ENCODE data around the gene SIK2. TPM values are rescaled to one million over a fixed set of nuclear protein-coding genes. Genes with fewer than 3 reads are reported as not detected.

The SIK2 gene
- total and polyA plus RNA-seq, 4 donors, result 7.2 to 31.8 (median 17.3) TPM

DNA sequence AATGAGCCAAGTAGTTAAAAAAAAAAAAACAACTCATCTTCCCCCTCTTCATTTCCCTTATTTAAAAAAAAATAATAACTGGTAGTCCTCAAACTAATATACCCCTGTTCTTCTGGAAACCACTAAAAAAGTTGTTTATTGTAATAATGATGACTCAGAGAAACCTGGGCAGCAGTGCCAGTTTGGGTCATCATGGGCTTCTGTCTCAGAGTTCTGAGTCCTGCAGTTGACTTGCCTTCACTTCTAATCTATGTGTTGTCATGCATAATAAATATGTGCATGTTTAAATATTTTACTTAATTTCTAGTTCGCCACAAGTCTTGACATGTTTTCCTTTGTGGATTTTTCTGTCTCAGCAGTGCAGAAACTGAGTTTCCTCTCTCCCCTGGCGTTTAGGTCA is 117.1 kb downstream of the SIK2 start:
- Histone ChIP-seq H3K36me3 (ENCODE audit: control insufficient read depth in 4 of 4, insufficient read depth in 4 of 4, low read length in 4 of 4) (peaks cover 46 to 51% (median 49%) of the 10 kb centered on the region in 4 donors), H3K9ac (ENCODE audit: insufficient read depth in 1 of 2, low read length in 2 of 2) (no peak overlapping the region), H3K9me3 (ENCODE audit: control insufficient read depth in 4 of 4, insufficient read depth in 3 of 4, low read length in 3 of 4) (no peaks in the 10 kb centered on the region), H3K27ac (ENCODE audit: low read depth in 1 of 2, low read length in 1 of 2) (no peak overlapping the region), H3K4me3 (no peak overlapping the region), H3K27me3 (ENCODE audit: control insufficient read depth in 3 of 3, insufficient read depth in 3 of 3, low read length in 2 of 3) (no peaks in the 10 kb centered on the region), H3K4me1 (ENCODE audit: control insufficient read depth in 5 of 5, insufficient read depth in 5 of 5, low read length in 5 of 5) (peaks cover 0 to 4% (median 0%) of the 10 kb centered on the region in 5 donors)
- WGBS, 2 donors, result 92% methylated on average over 2 of the region's 2 CpGs
- no peak for TF ChIP-seq CTCF (IDR thresholded peaks at IDR 0.05; ENCODE audit: control extremely low read depth, extremely low read depth)
- no peak for DNase-seq
- ATAC-seq (ENCODE audit: insufficient read depth, low FRiP score), result no peak

DNA sequence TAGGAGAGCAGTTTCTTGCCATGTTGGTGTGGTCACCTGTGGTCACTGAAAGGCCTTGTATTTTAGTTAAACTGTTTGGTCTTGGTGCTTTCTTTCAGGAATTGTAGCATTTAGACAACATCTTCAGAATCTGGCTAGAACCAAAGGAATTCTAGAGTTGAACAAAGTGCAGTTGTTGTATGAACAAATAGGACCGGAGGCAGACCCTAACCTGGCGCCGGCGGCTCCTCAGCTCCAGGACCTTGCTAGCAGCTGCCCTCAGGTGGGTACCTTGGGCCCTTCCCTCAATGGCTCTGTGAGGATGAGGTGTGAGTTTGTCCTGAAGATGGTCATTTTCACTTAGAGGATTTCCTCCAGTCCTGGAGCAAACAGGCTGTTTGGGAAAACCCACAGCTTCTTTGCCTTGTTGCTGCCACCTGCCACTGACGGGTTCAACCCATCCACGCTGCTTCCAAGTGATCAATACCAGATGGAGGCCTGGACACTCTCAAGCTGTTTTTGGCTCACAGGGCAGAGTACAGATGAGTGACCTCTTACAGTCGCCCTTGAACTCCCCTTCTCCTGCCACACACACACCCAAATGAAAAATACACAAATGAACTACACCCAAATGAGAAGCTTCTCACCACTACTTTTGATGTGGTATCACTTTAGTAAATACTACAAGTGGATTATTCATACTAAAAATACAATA is 118.7 kb downstream of the SIK2 start:
- H3K27ac ChIP-seq (ENCODE audit: low read depth in 1 of 2, low read length in 1 of 2), result no peak overlapping the region
- H3K4me3 ChIP-seq, result no peak overlapping the region
- DNase-seq (no peak), ATAC-seq (ENCODE audit: insufficient read depth, low FRiP score) (no peak)
- WGBS, 2 donors, result 93 to 97% methylated on average over 7 of the region's 7 CpGs
- no peak for TF ChIP-seq CTCF (IDR thresholded peaks at IDR 0.05; ENCODE audit: control extremely low read depth, extremely low read depth)
- no peak overlapping the region for H3K9ac ChIP-seq (ENCODE audit: insufficient read depth in 1 of 2, low read length in 2 of 2)
- no peaks in the 10 kb centered on the region for H3K27me3 ChIP-seq (ENCODE audit: control insufficient read depth in 3 of 3, insufficient read depth in 3 of 3, low read length in 2 of 3)
- H3K9me3 ChIP-seq (ENCODE audit: control insufficient read depth in 4 of 4, insufficient read depth in 3 of 4, low read length in 3 of 4), result no peaks in the 10 kb centered on the region
- peaks cover 0 to 4% (median 0%) of the 10 kb centered on the region in 5 donors for H3K4me1 ChIP-seq (ENCODE audit: control insufficient read depth in 5 of 5, insufficient read depth in 5 of 5, low read length in 5 of 5)
- peaks cover 47 to 52% (median 49%) of the 10 kb centered on the region in 4 donors for H3K36me3 ChIP-seq (ENCODE audit: control insufficient read depth in 4 of 4, insufficient read depth in 4 of 4, low read length in 4 of 4)

GRCh38 chr11:111722501-111722900 is 120.3 kb downstream of the SIK2 start:
- DNase-seq (no peak), ATAC-seq (ENCODE audit: insufficient read depth, low FRiP score) (no peak)
- no peak for TF ChIP-seq CTCF (IDR thresholded peaks at IDR 0.05; ENCODE audit: control extremely low read depth, extremely low read depth)
- Histone ChIP-seq H3K9me3 (ENCODE audit: control insufficient read depth in 4 of 4, insufficient read depth in 3 of 4, low read length in 3 of 4) (no peaks in the 10 kb centered on the region), H3K4me1 (ENCODE audit: control insufficient read depth in 5 of 5, insufficient read depth in 5 of 5, low read length in 5 of 5) (peaks cover 0 to 4% (median 0%) of the 10 kb centered on the region in 5 donors), H3K36me3 (ENCODE audit: control insufficient read depth in 4 of 4, insufficient read depth in 4 of 4, low read length in 4 of 4) (peaks cover 50 to 66% (median 59%) of the 10 kb centered on the region in 4 donors), H3K4me3 (no peak overlapping the region), H3K9ac (ENCODE audit: insufficient read depth in 1 of 2, low read length in 2 of 2) (no peak overlapping the region), H3K27me3 (ENCODE audit: control insufficient read depth in 3 of 3, insufficient read depth in 3 of 3, low read length in 2 of 3) (no peaks in the 10 kb centered on the region), H3K27ac (ENCODE audit: low read depth in 1 of 2, low read length in 1 of 2) (no peak overlapping the region)
- 94 to 95% methylated on average over 8 of the region's 8 CpGs for WGBS, 2 donors
